ENCODE results near the gene SRP72.

The SRP72 gene

DNA sequence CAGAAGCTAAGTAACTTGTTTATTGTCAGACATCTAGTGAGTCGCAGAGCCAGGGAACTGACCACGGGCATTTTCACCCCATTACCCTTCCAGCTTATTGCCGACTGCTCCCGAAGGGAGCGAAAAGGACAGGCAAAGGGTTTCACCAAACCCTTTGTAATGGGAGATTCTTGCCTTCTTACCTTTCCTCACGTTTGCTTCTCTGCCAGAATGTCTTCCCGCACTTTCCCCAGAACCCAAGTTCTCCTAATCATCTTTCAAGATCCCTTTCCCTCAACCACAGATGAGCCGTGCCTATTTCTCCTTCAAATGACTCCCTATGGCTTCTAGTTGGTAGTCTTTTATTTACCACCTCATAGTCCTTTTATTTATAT, 520 bp upstream of the SRP72 start:
- no peak for TF ChIP-seq POLR2AphosphoS5 (IDR thresholded peaks at IDR 0.05; ENCODE audit: low read depth, low read length)
- no peak for TF ChIP-seq POLR2A (IDR thresholded peaks at IDR 0.05; ENCODE audit: low read depth, low read length)
- TF ChIP-seq TAF1 (IDR thresholded peaks at IDR 0.05; ENCODE audit: borderline replicate concordance, low read depth, low read length): no peak
- DNase-seq (ENCODE audit: insufficient read length) (no peak), FAIRE-seq (no peak)

GRCh38 chr4:56468097-56468422, 643 bp downstream of the SRP72 start:
- DNase-seq (ENCODE audit: insufficient read length): peak; percentile 19
- TF ChIP-seq TAF1 (IDR thresholded peaks at IDR 0.05; ENCODE audit: borderline replicate concordance, low read depth, low read length): no peak
- no peak for TF ChIP-seq POLR2A (IDR thresholded peaks at IDR 0.05; ENCODE audit: low read depth, low read length)
- TF ChIP-seq POLR2AphosphoS5 (IDR thresholded peaks at IDR 0.05; ENCODE audit: low read depth, low read length): no peak
- no peak for FAIRE-seq

GRCh38 chr4:56469489-56470210, 2.2 kb downstream of the SRP72 start:
- no peak for DNase-seq (ENCODE audit: insufficient read length)
- FAIRE-seq: no peak
- no peak for TF ChIP-seq TAF1 (IDR thresholded peaks at IDR 0.05; ENCODE audit: borderline replicate concordance, low read depth, low read length)
- TF ChIP-seq POLR2A (IDR thresholded peaks at IDR 0.05; ENCODE audit: low read depth, low read length): no peak
- TF ChIP-seq POLR2AphosphoS5 (IDR thresholded peaks at IDR 0.05; ENCODE audit: low read depth, low read length): no peak

- DNase-seq (ENCODE audit: insufficient read length): no peak
- no peak for FAIRE-seq
- TF ChIP-seq TAF1 (IDR thresholded peaks at IDR 0.05; ENCODE audit: borderline replicate concordance, low read depth, low read length): no peak
- TF ChIP-seq POLR2A (IDR thresholded peaks at IDR 0.05; ENCODE audit: low read depth, low read length): no peak
- TF ChIP-seq POLR2AphosphoS5 (IDR thresholded peaks at IDR 0.05; ENCODE audit: low read depth, low read length): no peak
These were observed 8.5 kb downstream of the SRP72 start for GRCh38 chr4:56475917-56476316.

GRCh38 chr4:56477192-56477702, 9.8 kb downstream of the SRP72 start:
- no peak for FAIRE-seq
- no peak for DNase-seq (ENCODE audit: insufficient read length)
- TF ChIP-seq TAF1 (IDR thresholded peaks at IDR 0.05; ENCODE audit: borderline replicate concordance, low read depth, low read length): no peak
- TF ChIP-seq POLR2A (IDR thresholded peaks at IDR 0.05; ENCODE audit: low read depth, low read length): no peak
- TF ChIP-seq POLR2AphosphoS5 (IDR thresholded peaks at IDR 0.05; ENCODE audit: low read depth, low read length): no peak

GRCh38 chr4:56480691-56481090, 13.3 kb downstream of the SRP72 start:
- no peak for DNase-seq (ENCODE audit: insufficient read length)
- TF ChIP-seq TAF1 (IDR thresholded peaks at IDR 0.05; ENCODE audit: borderline replicate concordance, low read depth, low read length) (no peak), POLR2A (IDR thresholded peaks at IDR 0.05; ENCODE audit: low read depth, low read length) (no peak), POLR2AphosphoS5 (IDR thresholded peaks at IDR 0.05; ENCODE audit: low read depth, low read length) (no peak)
- no peak for FAIRE-seq

GRCh38 chr4:56496241-56496640, 28.8 kb downstream of the SRP72 start:
- no peak for FAIRE-seq
- TF ChIP-seq POLR2A (IDR thresholded peaks at IDR 0.05; ENCODE audit: low read depth, low read length) (no peak), TAF1 (IDR thresholded peaks at IDR 0.05; ENCODE audit: borderline replicate concordance, low read depth, low read length) (no peak), POLR2AphosphoS5 (IDR thresholded peaks at IDR 0.05; ENCODE audit: low read depth, low read length) (no peak)
- DNase-seq (ENCODE audit: insufficient read length): no peak

- FAIRE-seq: no peak
- DNase-seq (ENCODE audit: insufficient read length): peak; percentile 30
- TF ChIP-seq POLR2A (IDR thresholded peaks at IDR 0.05; ENCODE audit: low read depth, low read length) (no peak), TAF1 (IDR thresholded peaks at IDR 0.05; ENCODE audit: borderline replicate concordance, low read depth, low read length) (no peak), POLR2AphosphoS5 (IDR thresholded peaks at IDR 0.05; ENCODE audit: low read depth, low read length) (no peak)
These were observed 38.1 kb downstream of the SRP72 start, which contains the start of gene ARL9 for GRCh38 chr4:56505269-56506130. Gene ARL9, plus strand, starts transcription at chr4:56505791. Its CDS starts 72 bp downstream, at chr4:56505863.

- no peak for FAIRE-seq
- TF ChIP-seq POLR2AphosphoS5 (IDR thresholded peaks at IDR 0.05; ENCODE audit: low read depth, low read length) (no peak), TAF1 (IDR thresholded peaks at IDR 0.05; ENCODE audit: borderline replicate concordance, low read depth, low read length) (no peak), POLR2A (IDR thresholded peaks at IDR 0.05; ENCODE audit: low read depth, low read length) (no peak)
- no peak for DNase-seq (ENCODE audit: insufficient read length)
These were observed 43.7 kb downstream of the SRP72 start for GRCh38 chr4:56511098-56511497.

DNA sequence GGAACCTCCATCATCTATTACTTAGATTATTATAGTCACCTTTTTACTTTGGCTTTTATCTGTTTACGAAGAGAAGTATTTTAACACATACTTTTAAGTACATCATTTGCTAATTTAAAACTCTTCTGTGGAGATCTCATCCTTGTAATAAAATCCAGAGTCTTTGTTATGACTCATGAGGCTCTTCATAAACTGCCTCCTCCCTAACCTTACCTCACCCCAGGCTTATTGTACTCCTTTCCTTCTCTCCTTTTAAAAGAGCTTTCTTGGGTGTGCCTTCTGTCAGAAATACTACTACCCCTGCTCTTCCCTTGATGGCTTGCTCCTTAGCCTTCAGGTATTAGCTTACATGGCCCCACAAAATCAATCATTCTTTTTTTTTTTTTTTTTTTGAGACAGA, 44.7 kb downstream of the SRP72 start:
- FAIRE-seq (no peak), DNase-seq (ENCODE audit: insufficient read length) (no peak)
- no peak for TF ChIP-seq POLR2AphosphoS5 (IDR thresholded peaks at IDR 0.05; ENCODE audit: low read depth, low read length)
- no peak for TF ChIP-seq POLR2A (IDR thresholded peaks at IDR 0.05; ENCODE audit: low read depth, low read length)
- no peak for TF ChIP-seq TAF1 (IDR thresholded peaks at IDR 0.05; ENCODE audit: borderline replicate concordance, low read depth, low read length)

DNA sequence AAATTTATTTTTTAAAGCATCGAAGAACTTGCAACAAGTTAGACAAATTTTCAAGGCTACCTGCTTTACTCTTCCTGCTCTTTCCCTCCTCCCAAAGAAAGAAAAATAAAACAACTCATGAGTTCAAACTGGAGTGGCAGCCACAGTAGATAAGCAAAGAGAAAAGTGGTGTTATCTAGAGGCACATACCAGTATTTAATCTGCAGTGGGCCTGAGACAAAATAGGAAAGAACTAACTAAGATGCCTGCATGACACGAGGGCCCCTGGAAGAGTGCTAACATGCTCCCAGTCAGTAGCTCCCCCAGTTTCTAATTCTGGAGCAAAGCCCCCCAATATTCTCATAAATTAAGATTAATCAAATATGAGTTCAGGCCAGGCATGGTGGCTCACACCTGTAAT, 46.1 kb downstream of the SRP72 start:
- FAIRE-seq (no peak), DNase-seq (ENCODE audit: insufficient read length) (no peak)
- TF ChIP-seq POLR2AphosphoS5 (IDR thresholded peaks at IDR 0.05; ENCODE audit: low read depth, low read length): no peak
